Measurements from ENCODE around the gene CCDC154. TPM values are rescaled to one million over a fixed set of nuclear protein-coding genes. Genes with fewer than 3 reads are reported as not detected.

The CCDC154 gene
- polyA plus RNA-seq, 1 donor (not counting 4 experiments of a cell fraction or from before 2014, with no cell fraction given), result 0.46 TPM

DNA sequence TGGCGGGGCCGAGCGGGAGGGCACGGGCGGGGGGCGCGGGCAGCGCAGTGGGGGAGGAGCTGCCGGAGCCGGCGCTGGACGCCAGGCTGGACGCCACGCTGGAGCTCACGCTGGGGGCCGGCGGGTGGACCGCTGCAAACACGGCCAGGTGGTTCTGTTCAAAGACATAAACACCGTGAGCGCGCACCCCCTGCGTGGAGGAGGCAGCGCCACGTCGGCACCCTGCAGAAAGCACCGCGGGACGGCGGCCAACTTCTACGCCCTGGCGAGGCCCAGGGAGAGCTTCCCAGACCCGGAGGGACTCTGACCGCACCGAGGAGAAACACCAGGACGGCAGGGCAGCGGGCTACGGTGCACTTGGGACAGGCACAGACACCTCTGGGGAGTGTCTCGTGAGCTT, 59.1 kb downstream of the CCDC154 start:
- Histone ChIP-seq H3K4me3 (ENCODE audit: control insufficient read depth in 2 of 3, extremely low read depth in 1 of 3, insufficient read depth in 2 of 3, low read depth in 1 of 3, low read length in 3 of 3) (no peak overlapping the region), H3K79me2 (ENCODE audit: control insufficient read depth, insufficient read depth, low read length) (no peaks in the 10 kb centered on the region), H3K4me2 (ENCODE audit: control insufficient read depth, extremely low read depth, insufficient read depth, low read depth, low read length) (no peak overlapping the region), H3K9me3 (ENCODE audit: control insufficient read depth, low read depth, low read length) (no peaks in the 10 kb centered on the region), H3K27ac (ENCODE audit: control insufficient read depth, insufficient read depth, low read length) (no peak overlapping the region), H3K4me1 (ENCODE audit: control insufficient read depth, extremely low read depth, insufficient read depth, low read length) (no peaks in the 10 kb centered on the region), H3K9ac (ENCODE audit: control insufficient read depth, extremely low read depth, insufficient read depth, low read length) (no peak overlapping the region), H2AFZ (ENCODE audit: control insufficient read depth, low read length) (no peak overlapping the region), H3K9me1 (ENCODE audit: control insufficient read depth, extremely low read depth, insufficient read depth, low read length) (no peaks in the 10 kb centered on the region), H3K36me3 (ENCODE audit: control insufficient read depth in 2 of 2, extremely low read depth in 1 of 2, insufficient read depth in 2 of 2, low read length in 2 of 2) (peaks cover 0 to 4% of the 10 kb centered on the region in 2 experiments), H4K20me1 (ENCODE audit: control insufficient read depth, extremely low read depth, insufficient read depth, low read length) (no peaks in the 10 kb centered on the region), H3K27me3 (ENCODE audit: control insufficient read depth, extremely low read depth, insufficient read depth, low read length) (no peaks in the 10 kb centered on the region)
- DNase-seq (ENCODE audit: low read depth, low spot score) (no peak), FAIRE-seq (no peak)
- TF ChIP-seq, protein P1, sequence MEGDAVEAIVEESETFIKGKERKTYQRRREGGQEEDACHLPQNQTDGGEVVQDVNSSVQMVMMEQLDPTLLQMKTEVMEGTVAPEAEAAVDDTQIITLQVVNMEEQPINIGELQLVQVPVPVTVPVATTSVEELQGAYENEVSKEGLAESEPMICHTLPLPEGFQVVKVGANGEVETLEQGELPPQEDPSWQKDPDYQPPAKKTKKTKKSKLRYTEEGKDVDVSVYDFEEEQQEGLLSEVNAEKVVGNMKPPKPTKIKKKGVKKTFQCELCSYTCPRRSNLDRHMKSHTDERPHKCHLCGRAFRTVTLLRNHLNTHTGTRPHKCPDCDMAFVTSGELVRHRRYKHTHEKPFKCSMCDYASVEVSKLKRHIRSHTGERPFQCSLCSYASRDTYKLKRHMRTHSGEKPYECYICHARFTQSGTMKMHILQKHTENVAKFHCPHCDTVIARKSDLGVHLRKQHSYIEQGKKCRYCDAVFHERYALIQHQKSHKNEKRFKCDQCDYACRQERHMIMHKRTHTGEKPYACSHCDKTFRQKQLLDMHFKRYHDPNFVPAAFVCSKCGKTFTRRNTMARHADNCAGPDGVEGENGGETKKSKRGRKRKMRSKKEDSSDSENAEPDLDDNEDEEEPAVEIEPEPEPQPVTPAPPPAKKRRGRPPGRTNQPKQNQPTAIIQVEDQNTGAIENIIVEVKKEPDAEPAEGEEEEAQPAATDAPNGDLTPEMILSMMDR (optimal IDR thresholded peaks at IDR 0.05 in 1 of 3, IDR thresholded peaks at IDR 0.05 in 1 of 3, conservative IDR thresholded peaks at IDR 0.05 in 1 of 3; ENCODE audit: extremely low read depth in 1 of 3, insufficient read depth in 2 of 3, low read length in 3 of 3), result no peak
- TF ChIP-seq EZH2 (IDR thresholded peaks at IDR 0.05; ENCODE audit: low read length), result no peak
- dilution Hi-C loops (cut with MboI; ENCODE audit: extremely low pct_ligation_motif_present, low sequenced_read_pairs), result no loop called here

Other genes starting within 250 kb of the CCDC154 start
- gene TPSG1, start 219.3 kb downstream of the CCDC154 start, polyA plus RNA-seq, result not detected in 3 replicates
- gene TPSB2, start 214.4 kb downstream of the CCDC154 start, polyA plus RNA-seq, result not detected in 3 replicates
- not detected in 3 replicates for gene TPSAB1, start 203.9 kb downstream of the CCDC154 start, polyA plus RNA-seq
- not detected in 3 replicates for gene TPSD1, start 188.5 kb downstream of the CCDC154 start, polyA plus RNA-seq
- gene UBE2I, start 134.9 kb downstream of the CCDC154 start, polyA plus RNA-seq, result 72.8 to 157 TPM (median 139 TPM) in 3 replicates
- 0.09 to 0.10 TPM in 2 of 3 replicates, not detected in the other for gene BAIAP3, start 110.9 kb downstream of the CCDC154 start, polyA plus RNA-seq
- gene TSR3, start 92.7 kb downstream of the CCDC154 start, polyA plus RNA-seq, result 33.0 to 49.0 TPM (median 40.8 TPM) in 3 replicates
- gene GNPTG, start 92.6 kb downstream of the CCDC154 start, polyA plus RNA-seq, result 30.9 to 68.7 TPM (median 30.9 TPM) in 3 replicates
- gene UNKL, start 29.9 kb downstream of the CCDC154 start, polyA plus RNA-seq, result 1.9 to 4.2 TPM (median 2.3 TPM) in 3 replicates
- 19.7 to 26.6 TPM (median 20.6 TPM) in 3 replicates for gene UQCC4, start 23.8 kb downstream of the CCDC154 start, polyA plus RNA-seq
- not detected in 3 replicates for gene PERCC1, start 13.5 kb downstream of the CCDC154 start, polyA plus RNA-seq
- gene CLCN7, start 30.5 kb upstream of the CCDC154 start, polyA plus RNA-seq, result 13.3 to 26.3 TPM (median 23.3 TPM) in 3 replicates
- gene PTX4, start 44.4 kb upstream of the CCDC154 start, polyA plus RNA-seq, result not detected in 3 replicates
- gene TELO2, start 48.8 kb upstream of the CCDC154 start, polyA plus RNA-seq, result 7.9 to 11.3 TPM (median 11.3 TPM) in 3 replicates
- gene TMEM204, start 89.1 kb upstream of the CCDC154 start, polyA plus RNA-seq, result 0.86 to 1.3 TPM (median 1.0 TPM) in 3 replicates
- 3.4 to 5.4 TPM (median 4.3 TPM) in 3 replicates for gene IFT140, start 167.5 kb upstream of the CCDC154 start, polyA plus RNA-seq
- gene CRAMP1, start 167.8 kb upstream of the CCDC154 start, polyA plus RNA-seq, result 5.5 to 6.7 TPM (median 6.5 TPM) in 3 replicates
- gene JPT2, start 233.7 kb upstream of the CCDC154 start, polyA plus RNA-seq, result 108 to 198 TPM (median 166 TPM) in 3 replicates